Activated T-cell treated with anti-CD3 and anti-CD28 coated beads, Interleukin-2, amount 50 U/mL, for 72 hours (primary cell): ENCODE data around the gene PREX1. TPM values are rescaled to one million over a fixed set of nuclear protein-coding genes. Genes with fewer than 3 reads are reported as not detected.
A peak's percentile ranks its signal among the peaks of the same experiment; 100 is the strongest.

Experiments
- ATAC-seq, 2 donors: fragments of 150-1000 bp; cut with Tn5 transposase; replicated peaks in 1 of 2; 2 replicates each; pipeline ENCODE4 v1.10.0; 2021; ENCODE audit warnings: moderate library complexity in 2 of 2, mild to moderate bottlenecking in 1 of 2
- DNase-seq, 2 donors: peaks; one replicate each; pipeline ENCODE4 v3.0.0; 2021 to 2022; ENCODE audit warnings: mixed read lengths in 1 of 2
- H3K27ac Mint-ChIP-seq: one replicate; pipeline ENCODE4 v1.8.0; 2022; ENCODE audit warnings: mild to moderate bottlenecking, moderate library complexity, mixed read lengths
- H3K27me3 Mint-ChIP-seq: one replicate; pipeline ENCODE4 v1.8.0; 2022; ENCODE audit warnings: low read depth, mixed read lengths
- H3K36me3 Mint-ChIP-seq, 2 donors: one replicate each; pipeline ENCODE4 v1.8.0; 2022; ENCODE audit warnings: mixed read lengths in 2 of 2, mild to moderate bottlenecking in 1 of 2; ENCODE audit not compliant: insufficient read depth in 2 of 2
- H3K4me1 Mint-ChIP-seq: one replicate; pipeline ENCODE4 v1.8.0; 2022; ENCODE audit warnings: low read depth, mixed read lengths
- H3K4me3 Mint-ChIP-seq, 2 donors: one replicate each; pipeline ENCODE4 v1.8.0; 2022; ENCODE audit warnings: mild to moderate bottlenecking in 2 of 2, mixed read lengths in 2 of 2, moderate library complexity in 2 of 2
- H3K9me3 Mint-ChIP-seq, 2 donors: one replicate each; pipeline ENCODE4 v1.8.0; 2022; ENCODE audit warnings: mixed read lengths in 2 of 2
- total RNA-seq, 2 donors: library from RNA; stranded (reverse); gene quantifications; one replicate each; pipeline ENCODE4 v1.2.3, GENCODE V29; 2022

The PREX1 gene
- total RNA-seq, 2 donors from 2014 or later: 85.6 to 112 TPM

GRCh38 chr20:48799328-48800105, 28.3 kb downstream of the PREX1 start:
- Mint-ChIP-seq H3K27me3 (no peaks in the 10 kb centered on the region), H3K4me1 (peaks cover 53% of the 10 kb centered on the region), H3K9me3 (no peaks in the 10 kb centered on the region), H3K36me3 (peaks cover 0 to under 1% of the 10 kb centered on the region in 2 donors), H3K27ac (no peak overlapping the region), H3K4me3 (no peak overlapping the region)
- no peak for ATAC-seq
- no peak for DNase-seq

GRCh38 chr20:48797850-48798747, 29.7 kb downstream of the PREX1 start:
- peaks cover 52% of the 10 kb centered on the region for H3K4me1 Mint-ChIP-seq
- H3K27me3 Mint-ChIP-seq: no peaks in the 10 kb centered on the region
- peak overlapping the region; percentile 8 for H3K27ac Mint-ChIP-seq
- DNase-seq: no peak
- H3K4me3 Mint-ChIP-seq: no peak overlapping the region
- no peak for ATAC-seq
- H3K36me3 Mint-ChIP-seq: no peaks in the 10 kb centered on the region
- H3K9me3 Mint-ChIP-seq: no peaks in the 10 kb centered on the region

- no peaks in the 10 kb centered on the region for H3K36me3 Mint-ChIP-seq
- DNase-seq (no peak), ATAC-seq (no peak)
- H3K27me3 Mint-ChIP-seq: no peaks in the 10 kb centered on the region
- H3K4me1 Mint-ChIP-seq: peaks cover 48% of the 10 kb centered on the region
- no peak overlapping the region for H3K4me3 Mint-ChIP-seq
- no peak overlapping the region for H3K27ac Mint-ChIP-seq
- H3K9me3 Mint-ChIP-seq: no peaks in the 10 kb centered on the region
These were observed 30.4 kb downstream of the PREX1 start for GRCh38 chr20:48797275-48797825.

GRCh38 chr20:48795732-48796131, 32.1 kb downstream of the PREX1 start:
- no peak overlapping the region for H3K4me3 Mint-ChIP-seq
- no peak for DNase-seq
- no peak overlapping the region for H3K27ac Mint-ChIP-seq

GRCh38 chr20:48794816-48795457, 32.9 kb downstream of the PREX1 start:
- H3K27ac Mint-ChIP-seq: no peak overlapping the region
- H3K4me3 Mint-ChIP-seq: no peak overlapping the region
- ATAC-seq: no peak
- H3K36me3 Mint-ChIP-seq: no peaks in the 10 kb centered on the region
- no peak for DNase-seq
- H3K27me3 Mint-ChIP-seq: no peaks in the 10 kb centered on the region
- H3K9me3 Mint-ChIP-seq: no peaks in the 10 kb centered on the region
- H3K4me1 Mint-ChIP-seq: peaks cover 33% of the 10 kb centered on the region

More at GRCh38 chr20:48795732-48796131, 32.1 kb downstream of the PREX1 start:
- no peaks in the 10 kb centered on the region for H3K9me3 Mint-ChIP-seq
- no peak for ATAC-seq
- H3K36me3 Mint-ChIP-seq: no peaks in the 10 kb centered on the region
- H3K4me1 Mint-ChIP-seq: peaks cover 33% of the 10 kb centered on the region
- H3K27me3 Mint-ChIP-seq: no peaks in the 10 kb centered on the region

DNA sequence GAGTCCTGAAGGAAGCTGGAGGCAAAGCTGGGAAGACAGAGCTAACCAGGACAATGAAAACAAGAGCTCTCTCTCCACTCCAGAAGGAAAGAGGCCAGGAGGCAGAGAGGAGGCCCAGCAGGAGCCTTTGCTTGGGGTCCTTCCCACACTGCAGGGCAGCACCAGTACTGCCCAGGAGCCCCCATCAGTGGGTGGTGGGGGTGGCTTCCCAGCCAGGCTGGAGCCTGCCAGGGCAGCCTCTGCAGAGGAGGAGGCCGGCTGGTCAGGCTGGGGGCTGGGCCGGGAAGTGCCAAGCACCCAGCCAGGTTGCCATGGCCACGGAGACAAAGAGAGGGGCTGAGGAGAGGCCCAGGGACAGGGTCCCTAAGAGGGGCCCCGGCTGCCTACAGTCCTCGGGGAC, 33.4 kb downstream of the PREX1 start:
- Mint-ChIP-seq H3K4me1 (peaks cover 33% of the 10 kb centered on the region), H3K27ac (no peak overlapping the region), H3K4me3 (no peak overlapping the region), H3K27me3 (no peaks in the 10 kb centered on the region), H3K9me3 (no peaks in the 10 kb centered on the region), H3K36me3 (no peaks in the 10 kb centered on the region)
- no peak for ATAC-seq
- DNase-seq: no peak

DNA sequence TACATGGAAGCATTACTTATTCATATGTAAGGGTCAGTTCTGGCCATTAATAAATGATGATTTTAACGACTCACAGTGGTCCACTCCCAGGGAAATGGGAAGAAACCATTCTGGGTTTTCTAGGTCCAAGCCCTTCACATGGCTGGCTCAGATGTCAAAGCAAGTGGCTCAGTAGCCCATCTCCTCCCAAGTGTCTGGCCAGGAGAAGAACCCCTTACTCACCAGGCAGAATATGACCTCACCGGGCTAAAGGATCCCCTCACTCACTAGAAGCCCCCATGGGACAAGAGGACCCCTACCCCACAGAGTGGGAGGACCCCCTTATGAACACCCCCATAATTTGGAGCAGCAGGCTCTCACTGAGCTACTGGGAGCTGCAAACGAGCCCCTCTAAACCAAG, 34.0 kb downstream of the PREX1 start:
- Mint-ChIP-seq H3K9me3 (no peaks in the 10 kb centered on the region), H3K4me1 (peaks cover 28% of the 10 kb centered on the region), H3K4me3 (no peak overlapping the region), H3K27ac (no peak overlapping the region), H3K36me3 (no peaks in the 10 kb centered on the region), H3K27me3 (no peaks in the 10 kb centered on the region)
- ATAC-seq (no peak), DNase-seq (no peak)

- ATAC-seq: no peak
- Mint-ChIP-seq H3K27me3 (peaks cover 6% of the 10 kb centered on the region), H3K4me3 (no peak overlapping the region), H3K9me3 (no peaks in the 10 kb centered on the region), H3K27ac (no peak overlapping the region), H3K36me3 (peaks cover 0 to 4% of the 10 kb centered on the region in 2 donors), H3K4me1 (peaks cover 16% of the 10 kb centered on the region)
- DNase-seq: no peak
These were observed 36.1 kb downstream of the PREX1 start for GRCh38 chr20:48791666-48792071.

GRCh38 chr20:48791014-48791413, 36.8 kb downstream of the PREX1 start:
- Mint-ChIP-seq H3K36me3 (peaks cover 0 to 6% of the 10 kb centered on the region in 2 donors), H3K9me3 (no peaks in the 10 kb centered on the region), H3K27me3 (peaks cover 6% of the 10 kb centered on the region), H3K27ac (no peak overlapping the region), H3K4me3 (no peak overlapping the region), H3K4me1 (peaks cover 16% of the 10 kb centered on the region)
- DNase-seq: no peak
- no peak for ATAC-seq

- Mint-ChIP-seq H3K9me3 (no peaks in the 10 kb centered on the region), H3K4me1 (peaks cover 11% of the 10 kb centered on the region), H3K4me3 (peak overlapping the region; percentile 38 to 83), H3K27ac (peak overlapping the region; percentile 1), H3K36me3 (peaks cover 0 to 8% of the 10 kb centered on the region in 2 donors), H3K27me3 (peaks cover 6% of the 10 kb centered on the region)
- DNase-seq (no peak), ATAC-seq (no peak)
These were observed 37.3 kb downstream of the PREX1 start for GRCh38 chr20:48790473-48791003.

DNA sequence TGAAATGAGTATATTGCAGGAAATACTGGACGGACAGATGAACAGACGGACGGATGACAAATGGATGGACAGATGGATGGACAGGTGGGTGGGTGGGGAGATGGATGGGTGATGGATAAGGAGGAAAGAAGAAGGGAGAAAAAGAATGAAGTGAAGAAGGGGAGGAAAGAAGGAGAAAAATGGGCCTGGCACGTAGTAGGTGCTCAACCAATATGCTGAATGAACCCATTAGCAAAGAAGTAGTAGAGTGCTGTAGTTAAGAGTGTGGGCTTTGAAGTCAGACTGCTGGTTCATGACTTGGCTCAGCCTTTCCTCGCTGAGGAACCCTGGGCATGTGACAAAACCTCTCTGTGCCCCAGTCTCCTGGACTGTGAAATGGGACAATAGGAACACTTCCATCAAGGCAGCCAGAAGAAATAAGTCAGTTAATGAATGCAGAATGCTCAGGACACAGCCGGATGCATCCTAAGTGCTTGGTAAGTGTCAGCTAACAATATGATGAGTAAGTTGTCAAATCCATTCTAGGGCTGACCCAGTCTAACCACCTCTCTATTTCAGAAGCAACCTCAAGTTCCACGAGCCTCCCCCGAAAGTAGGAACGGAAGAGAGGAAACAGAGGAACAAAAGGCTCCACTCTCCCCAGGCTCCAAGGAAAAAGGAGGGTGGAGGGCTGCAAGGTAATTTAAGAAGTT, 37.9 kb downstream of the PREX1 start:
- no peaks in the 10 kb centered on the region for H3K9me3 Mint-ChIP-seq
- peaks cover 7% of the 10 kb centered on the region for H3K4me1 Mint-ChIP-seq
- H3K4me3 Mint-ChIP-seq: peak overlapping the region; percentile 38 to 83
- H3K27ac Mint-ChIP-seq: peak overlapping the region; percentile 1
- peaks cover 6% of the 10 kb centered on the region for H3K27me3 Mint-ChIP-seq
- ATAC-seq: no peak
- peaks cover 0 to 9% of the 10 kb centered on the region in 2 donors for H3K36me3 Mint-ChIP-seq
- no peak for DNase-seq

DNA sequence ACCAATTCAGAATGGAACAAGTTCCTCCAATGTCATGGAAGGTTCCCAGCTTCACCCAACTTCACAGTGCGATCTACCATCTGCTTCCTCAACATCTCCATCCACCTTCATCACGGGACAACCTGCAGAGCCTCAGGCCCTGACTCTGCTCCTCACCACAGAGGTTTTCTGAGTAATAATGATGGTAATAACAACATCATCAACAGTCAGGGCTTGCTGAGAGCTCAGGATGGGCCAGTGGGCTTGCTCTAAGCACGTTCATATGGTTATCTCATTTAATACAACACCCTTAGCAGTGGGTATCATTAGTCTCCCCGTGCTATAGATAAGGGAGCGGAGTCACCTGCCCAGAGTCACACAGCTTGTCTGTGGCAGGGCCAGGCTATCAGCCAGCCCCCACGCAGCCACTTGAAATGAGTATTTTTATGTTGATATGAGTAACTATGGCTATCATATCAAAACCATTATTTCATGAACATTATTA, 38.6 kb downstream of the PREX1 start:
- Mint-ChIP-seq H3K27ac (peak overlapping the region; percentile 1), H3K4me3 (peak overlapping the region; percentile 14 to 83), H3K36me3 (peaks cover 0 to 9% of the 10 kb centered on the region in 2 donors), H3K4me1 (peaks cover 4% of the 10 kb centered on the region), H3K9me3 (no peaks in the 10 kb centered on the region), H3K27me3 (peaks cover 6% of the 10 kb centered on the region)
- ATAC-seq: peak; percentile 68 to 74
- DNase-seq: peak; percentile 42 to 49
